ENCODE measurements around the gene NHLRC1. TPM values are rescaled to one million over a fixed set of nuclear protein-coding genes. Genes with fewer than 3 reads are reported as not detected.
A peak's percentile ranks its signal among the peaks of the same experiment; 100 is the strongest.

NHLRC1 gene
- polyA plus RNA-seq, 4 donors, result 1.1 to 5.2 (median 2.8) TPM

- DNase-seq, result peak; percentile 85 to 92
- no peaks in the 10 kb centered on the region for H3K9me3 ChIP-seq (ENCODE audit: control insufficient read depth in 2 of 2, insufficient read depth in 1 of 2, low read depth in 1 of 2, low read length in 1 of 2)
- H3K36me3 ChIP-seq (ENCODE audit: control insufficient read depth in 3 of 3, insufficient read depth in 2 of 3, low read depth in 1 of 3, low read length in 3 of 3), result peaks cover 0 to 5% (median 0%) of the 10 kb centered on the region in 3 donors
- peak overlapping the region in 2 of 3 donors; percentile 21 to 81 for H3K27ac ChIP-seq (ENCODE audit: low read depth in 1 of 3, low read length in 2 of 3)
- WGBS, 3 donors, result 35 to 77% (median 53%) methylated on average over 5 of the region's 5 CpGs
- FAIRE-seq, result no peak
- peaks cover 0 to 7% (median 0%) of the 10 kb centered on the region in 3 donors for H3K4me1 ChIP-seq (ENCODE audit: control insufficient read depth in 3 of 3, insufficient read depth in 2 of 3, low read depth in 1 of 3, low read length in 2 of 3)
- H3K4me3 ChIP-seq (ENCODE audit: low read depth in 1 of 3, low read length in 3 of 3), result no peak overlapping the region
- no peaks in the 10 kb centered on the region for H3K27me3 ChIP-seq (ENCODE audit: control insufficient read depth in 3 of 3, insufficient read depth in 3 of 3, low read length in 3 of 3)
These were observed 26.0 kb upstream of the NHLRC1 start for GRCh38 chr6:18148304-18149025.

- 28 to 80% (median 65%) methylated on average over 2 of the region's 2 CpGs for WGBS, 3 donors
- peaks cover 0 to 5% (median 0%) of the 10 kb centered on the region in 3 donors for H3K4me1 ChIP-seq (ENCODE audit: control insufficient read depth in 3 of 3, insufficient read depth in 2 of 3, low read depth in 1 of 3, low read length in 2 of 3)
- H3K4me3 ChIP-seq (ENCODE audit: low read depth in 1 of 3, low read length in 3 of 3), result no peak overlapping the region
- peak in 1 of 2 donors; percentile 43 for DNase-seq
- H3K9me3 ChIP-seq (ENCODE audit: control insufficient read depth in 2 of 2, insufficient read depth in 1 of 2, low read depth in 1 of 2, low read length in 1 of 2), result no peaks in the 10 kb centered on the region
- H3K27me3 ChIP-seq (ENCODE audit: control insufficient read depth in 3 of 3, insufficient read depth in 3 of 3, low read length in 3 of 3), result no peaks in the 10 kb centered on the region
- H3K36me3 ChIP-seq (ENCODE audit: control insufficient read depth in 3 of 3, insufficient read depth in 2 of 3, low read depth in 1 of 3, low read length in 3 of 3), result peaks cover 5 to 9% (median 6%) of the 10 kb centered on the region in 3 donors
- no peak for FAIRE-seq
- H3K27ac ChIP-seq (ENCODE audit: low read depth in 1 of 3, low read length in 2 of 3), result peak overlapping the region in 2 of 3 donors; percentile 11 to 81
These were observed 25.1 kb upstream of the NHLRC1 start for GRCh38 chr6:18147616-18148015.

GRCh38 chr6:18147160-18147559 is 24.7 kb upstream of the NHLRC1 start:
- peaks cover 0 to 5% (median 0%) of the 10 kb centered on the region in 3 donors for H3K4me1 ChIP-seq (ENCODE audit: control insufficient read depth in 3 of 3, insufficient read depth in 2 of 3, low read depth in 1 of 3, low read length in 2 of 3)
- H3K27ac ChIP-seq (ENCODE audit: low read depth in 1 of 3, low read length in 2 of 3), result peak overlapping the region in 1 of 3 donors; percentile 81
- 5 to 55% (median 19%) methylated on average over 2 of the region's 2 CpGs for WGBS, 3 donors
- H3K36me3 ChIP-seq (ENCODE audit: control insufficient read depth in 3 of 3, insufficient read depth in 2 of 3, low read depth in 1 of 3, low read length in 3 of 3), result peaks cover 5 to 13% (median 9%) of the 10 kb centered on the region in 3 donors
- DNase-seq (peak; percentile 74 to 80), FAIRE-seq (peak; percentile 71)
- H3K4me3 ChIP-seq (ENCODE audit: low read depth in 1 of 3, low read length in 3 of 3), result no peak overlapping the region
- H3K9me3 ChIP-seq (ENCODE audit: control insufficient read depth in 2 of 2, insufficient read depth in 1 of 2, low read depth in 1 of 2, low read length in 1 of 2), result no peaks in the 10 kb centered on the region
- H3K27me3 ChIP-seq (ENCODE audit: control insufficient read depth in 3 of 3, insufficient read depth in 3 of 3, low read length in 3 of 3), result no peaks in the 10 kb centered on the region

GRCh38 chr6:18142591-18142861 is 20.0 kb upstream of the NHLRC1 start:
- no peaks in the 10 kb centered on the region for H3K9me3 ChIP-seq (ENCODE audit: control insufficient read depth in 2 of 2, insufficient read depth in 1 of 2, low read depth in 1 of 2, low read length in 1 of 2)
- no peak for FAIRE-seq
- no peak for DNase-seq
- 95 to 98% (median 97%) methylated on average over 3 of the region's 3 CpGs for WGBS, 3 donors
- H3K4me1 ChIP-seq (ENCODE audit: control insufficient read depth in 3 of 3, insufficient read depth in 2 of 3, low read depth in 1 of 3, low read length in 2 of 3), result peaks cover 0 to 2% (median 2%) of the 10 kb centered on the region in 3 donors
- H3K4me3 ChIP-seq (ENCODE audit: low read depth in 1 of 3, low read length in 3 of 3), result no peak overlapping the region
- H3K27ac ChIP-seq (ENCODE audit: low read depth in 1 of 3, low read length in 2 of 3), result no peak overlapping the region
- H3K27me3 ChIP-seq (ENCODE audit: control insufficient read depth in 3 of 3, insufficient read depth in 3 of 3, low read length in 3 of 3), result no peaks in the 10 kb centered on the region
- peaks cover 10 to 33% (median 19%) of the 10 kb centered on the region in 3 donors for H3K36me3 ChIP-seq (ENCODE audit: control insufficient read depth in 3 of 3, insufficient read depth in 2 of 3, low read depth in 1 of 3, low read length in 3 of 3)

- H3K27me3 ChIP-seq (ENCODE audit: control insufficient read depth in 3 of 3, insufficient read depth in 3 of 3, low read length in 3 of 3), result no peaks in the 10 kb centered on the region
- no peak overlapping the region for H3K27ac ChIP-seq (ENCODE audit: low read depth in 1 of 3, low read length in 2 of 3)
- no peaks in the 10 kb centered on the region for H3K9me3 ChIP-seq (ENCODE audit: control insufficient read depth in 2 of 2, insufficient read depth in 1 of 2, low read depth in 1 of 2, low read length in 1 of 2)
- no peak overlapping the region for H3K4me3 ChIP-seq (ENCODE audit: low read depth in 1 of 3, low read length in 3 of 3)
- FAIRE-seq (no peak), DNase-seq (no peak)
- H3K4me1 ChIP-seq (ENCODE audit: control insufficient read depth in 3 of 3, insufficient read depth in 2 of 3, low read depth in 1 of 3, low read length in 2 of 3), result peaks cover 0 to 2% (median 0%) of the 10 kb centered on the region in 3 donors
- 85 to 90% (median 87%) methylated on average over 13 of the region's 13 CpGs for WGBS, 3 donors
- peaks cover 10 to 36% (median 19%) of the 10 kb centered on the region in 3 donors for H3K36me3 ChIP-seq (ENCODE audit: control insufficient read depth in 3 of 3, insufficient read depth in 2 of 3, low read depth in 1 of 3, low read length in 3 of 3)
These were observed 19.5 kb upstream of the NHLRC1 start for GRCh38 chr6:18141805-18142590.

- no peak for FAIRE-seq
- Histone ChIP-seq H3K36me3 (ENCODE audit: control insufficient read depth in 3 of 3, insufficient read depth in 2 of 3, low read depth in 1 of 3, low read length in 3 of 3) (peaks cover 10 to 45% (median 21%) of the 10 kb centered on the region in 3 donors), H3K4me1 (ENCODE audit: control insufficient read depth in 3 of 3, insufficient read depth in 2 of 3, low read depth in 1 of 3, low read length in 2 of 3) (peaks cover 0 to 2% (median 0%) of the 10 kb centered on the region in 3 donors), H3K4me3 (ENCODE audit: low read depth in 1 of 3, low read length in 3 of 3) (no peak overlapping the region), H3K27ac (ENCODE audit: low read depth in 1 of 3, low read length in 2 of 3) (no peak overlapping the region), H3K9me3 (ENCODE audit: control insufficient read depth in 2 of 2, insufficient read depth in 1 of 2, low read depth in 1 of 2, low read length in 1 of 2) (no peaks in the 10 kb centered on the region), H3K27me3 (ENCODE audit: control insufficient read depth in 3 of 3, insufficient read depth in 3 of 3, low read length in 3 of 3) (no peaks in the 10 kb centered on the region)
- peak in 1 of 2 donors; percentile 48 for DNase-seq
- WGBS, 3 donors, result 35 to 71% (median 59%) methylated on average over 6 of the region's 6 CpGs
These were observed 17.6 kb upstream of the NHLRC1 start for GRCh38 chr6:18139935-18140621.

GRCh38 chr6:18138906-18139305 is 16.4 kb upstream of the NHLRC1 start:
- H3K27me3 ChIP-seq (ENCODE audit: control insufficient read depth in 3 of 3, insufficient read depth in 3 of 3, low read length in 3 of 3), result no peaks in the 10 kb centered on the region
- FAIRE-seq (no peak), DNase-seq (no peak)
- 94 to 95% (median 95%) methylated on average over 5 of the region's 5 CpGs for WGBS, 3 donors
- H3K36me3 ChIP-seq (ENCODE audit: control insufficient read depth in 3 of 3, insufficient read depth in 2 of 3, low read depth in 1 of 3, low read length in 3 of 3), result peaks cover 10 to 54% (median 29%) of the 10 kb centered on the region in 3 donors
- no peak overlapping the region for H3K27ac ChIP-seq (ENCODE audit: low read depth in 1 of 3, low read length in 2 of 3)
- peaks cover 0 to 2% (median 0%) of the 10 kb centered on the region in 3 donors for H3K4me1 ChIP-seq (ENCODE audit: control insufficient read depth in 3 of 3, insufficient read depth in 2 of 3, low read depth in 1 of 3, low read length in 2 of 3)
- H3K4me3 ChIP-seq (ENCODE audit: low read depth in 1 of 3, low read length in 3 of 3), result no peak overlapping the region
- no peaks in the 10 kb centered on the region for H3K9me3 ChIP-seq (ENCODE audit: control insufficient read depth in 2 of 2, insufficient read depth in 1 of 2, low read depth in 1 of 2, low read length in 1 of 2)

- 93 to 97% (median 97%) methylated on average over 10 of the region's 10 CpGs for WGBS, 3 donors
- H3K4me3 ChIP-seq (ENCODE audit: low read depth in 1 of 3, low read length in 3 of 3), result no peak overlapping the region
- DNase-seq (no peak), FAIRE-seq (no peak)
- peaks cover 0 to 2% (median 0%) of the 10 kb centered on the region in 3 donors for H3K4me1 ChIP-seq (ENCODE audit: control insufficient read depth in 3 of 3, insufficient read depth in 2 of 3, low read depth in 1 of 3, low read length in 2 of 3)
- H3K27me3 ChIP-seq (ENCODE audit: control insufficient read depth in 3 of 3, insufficient read depth in 3 of 3, low read length in 3 of 3), result no peaks in the 10 kb centered on the region
- peaks cover 5 to 49% (median 22%) of the 10 kb centered on the region in 3 donors for H3K36me3 ChIP-seq (ENCODE audit: control insufficient read depth in 3 of 3, insufficient read depth in 2 of 3, low read depth in 1 of 3, low read length in 3 of 3)
- no peaks in the 10 kb centered on the region for H3K9me3 ChIP-seq (ENCODE audit: control insufficient read depth in 2 of 2, insufficient read depth in 1 of 2, low read depth in 1 of 2, low read length in 1 of 2)
- H3K27ac ChIP-seq (ENCODE audit: low read depth in 1 of 3, low read length in 2 of 3), result no peak overlapping the region
These were observed 13.8 kb upstream of the NHLRC1 start for GRCh38 chr6:18136260-18136659.

Measured in small intestine (tissue), 7 donors.